ENCODE measurements around the gene ZP2. TPM values are rescaled to one million over a fixed set of nuclear protein-coding genes. Genes with fewer than 3 reads are reported as not detected.

Gene ZP2
- total RNA-seq, 1 experiment from 2014 or later, result not detected

Other genes with a start within 250 kb of the ZP2 start
- gene DNAH3, start 60.7 kb downstream of the ZP2 start, total RNA-seq (2021; ENCODE audit: unreplicated experiment), result 0.15 TPM
- 30.0 TPM for gene LDAF1, start 52.9 kb downstream of the ZP2 start, total RNA-seq (2021; ENCODE audit: unreplicated experiment)
- not detected for gene ANKS4B, start 22.1 kb upstream of the ZP2 start, total RNA-seq (2021; ENCODE audit: unreplicated experiment)
- 4.9 TPM for gene CRYM, start 66.7 kb upstream of the ZP2 start, total RNA-seq (2021; ENCODE audit: unreplicated experiment)

All from HCT116 (cell line).